HL-60/S4 treated with phorbol 12-myristate 13-acetate at 8.2 ng/mL for 4 days and 3 days (cell line): ENCODE data around the gene BEX1.
"Not testable (repeated sequence)": the region's sequence is repeated elsewhere in the genome, so short reads cannot be mapped to it uniquely, and the experiment has no call there.

Experiments used
- in situ Hi-C: fragments of 300-500 bp; cut with MboI; formaldehyde crosslinking; loops from 2 replicates; pipeline ENCODE4 v1.15.0; 2022; ENCODE audit warnings: low sequenced_read_pairs

BEX1 gene

GRCh38 chrX:103063918-103064434 is at the start of gene BEX1:
BEX1 (minus strand) TSS chrX:103064171; CDS start chrX:103063274, 897 bp downstream.
- in situ Hi-C loops: no loop called here

DNA sequence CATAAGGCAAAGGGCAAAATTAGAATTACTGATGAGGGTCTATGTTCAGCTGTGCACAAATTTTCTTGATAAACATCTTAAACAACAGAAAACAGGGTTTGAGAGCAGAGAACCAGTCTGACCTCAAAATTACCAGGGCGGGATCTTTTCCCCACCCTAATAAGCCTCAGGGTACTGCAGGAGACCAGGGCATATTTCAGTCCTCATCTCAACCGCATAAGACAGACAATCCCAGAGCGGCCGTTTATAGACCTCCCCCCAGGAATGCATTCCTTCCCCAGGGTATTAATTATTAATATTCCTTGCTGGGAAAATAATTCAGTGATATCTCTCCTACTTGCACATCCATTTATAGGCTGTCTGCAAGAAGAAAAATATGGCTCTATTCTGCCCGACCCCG is 45.5 kb upstream of the BEX1 start:
- in situ Hi-C loops: not testable (repeated sequence)

- in situ Hi-C loops: no loop called here
These were observed 43.9 kb upstream of the BEX1 start for GRCh38 chrX:103107836-103108235.

DNA sequence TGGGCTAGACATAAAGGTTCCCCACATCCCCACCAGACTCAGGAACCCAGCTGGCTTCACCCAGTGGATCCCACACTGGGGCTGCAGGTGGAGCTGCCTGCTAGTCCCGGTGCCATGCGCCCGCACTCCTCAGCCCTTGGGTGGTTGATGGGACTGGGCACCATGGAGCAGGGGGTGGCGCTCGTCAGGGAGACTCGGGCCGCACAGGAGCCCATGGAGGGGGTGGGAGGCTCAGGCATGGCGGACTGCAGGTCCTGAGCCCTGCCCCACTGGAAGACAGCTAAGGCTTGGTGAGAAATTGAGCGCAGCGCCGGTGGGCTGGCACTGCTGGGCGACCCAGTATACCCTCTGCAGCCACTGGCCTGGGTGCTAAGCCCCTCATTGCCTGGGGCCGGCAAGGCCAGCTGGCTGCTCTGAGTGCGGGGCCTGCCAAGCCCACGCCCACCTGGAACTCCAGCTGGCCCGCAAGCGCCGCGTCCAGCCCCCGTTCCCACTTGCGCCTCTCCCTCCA is 43.3 kb upstream of the BEX1 start:
- in situ Hi-C loops: not testable (repeated sequence)

DNA sequence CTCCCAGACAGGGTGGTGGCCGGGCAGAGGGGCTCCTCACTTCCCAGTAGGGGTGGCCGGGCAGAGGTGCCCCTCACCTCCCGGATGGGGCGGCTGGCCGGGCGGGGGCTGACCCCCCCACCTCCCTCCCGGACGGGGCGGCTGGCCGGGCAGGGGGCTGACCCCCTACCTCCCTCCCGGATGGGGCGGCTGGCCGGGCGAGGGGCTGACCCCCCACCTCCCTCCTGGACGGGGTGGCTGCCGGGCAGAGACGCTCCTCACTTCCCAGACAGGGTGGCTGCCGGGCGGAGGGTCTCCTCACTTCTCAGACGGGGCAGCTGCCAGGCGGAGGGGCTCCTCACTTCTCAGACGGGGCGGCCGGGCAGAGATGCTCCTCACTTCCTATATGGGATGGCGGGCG is 40.4 kb upstream of the BEX1 start:
- in situ Hi-C loops: not testable (repeated sequence)

DNA sequence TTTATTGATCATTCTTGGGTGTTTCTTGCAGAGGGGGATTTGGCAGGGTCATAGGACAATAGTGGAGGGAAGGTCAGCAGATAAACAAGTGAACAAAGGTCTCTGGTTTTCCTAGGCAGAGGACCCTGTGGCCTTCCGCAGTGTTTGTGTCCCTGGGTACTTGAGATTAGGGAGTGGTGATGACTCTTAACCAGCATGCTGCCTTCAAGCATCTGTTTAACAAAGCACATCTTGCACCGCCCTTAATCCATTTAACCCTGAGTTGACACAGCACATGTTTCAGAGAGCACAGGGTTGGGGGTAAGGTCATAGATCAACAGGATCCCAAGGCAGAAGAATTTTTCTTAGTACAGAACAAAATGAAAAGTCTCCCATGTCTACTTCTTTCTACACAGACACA is 39.9 kb upstream of the BEX1 start:
- in situ Hi-C loops: not testable (repeated sequence)

DNA sequence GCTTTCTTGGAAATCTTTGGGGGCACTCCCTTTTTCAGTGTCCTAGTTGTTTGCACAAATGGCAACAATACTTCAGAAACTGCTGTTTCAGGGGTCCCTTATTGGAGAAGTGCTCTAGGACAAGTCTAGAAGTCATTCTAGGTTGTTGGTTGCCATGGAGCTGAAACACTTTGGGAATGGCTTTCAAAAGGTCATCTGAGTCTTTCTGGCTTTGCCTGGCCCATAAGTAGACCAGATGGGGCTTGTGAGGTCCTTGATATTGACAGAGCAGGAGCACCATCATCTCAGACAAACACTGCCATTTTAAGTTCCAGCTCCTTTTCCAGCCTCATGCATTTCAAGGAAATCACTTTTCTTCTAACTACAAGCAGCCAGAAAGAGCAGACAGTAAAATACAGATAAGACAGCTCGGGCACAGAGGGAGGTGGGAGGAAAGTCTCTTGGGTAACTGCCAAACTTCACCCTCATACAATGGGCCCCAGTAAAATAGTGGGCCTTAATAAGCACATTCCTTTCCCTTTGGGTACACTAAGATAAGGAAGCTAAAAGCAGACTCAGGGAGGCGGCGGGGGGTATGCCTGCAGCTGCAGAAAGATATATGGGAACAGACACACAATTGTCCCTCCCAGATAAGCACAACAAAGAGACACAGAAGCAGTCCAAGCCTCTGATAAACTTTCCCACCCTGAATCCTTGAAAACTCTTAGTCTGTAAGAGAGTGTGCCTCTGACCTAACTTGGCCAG is 37.5 kb upstream of the BEX1 start:
- in situ Hi-C loops: no loop called here

DNA sequence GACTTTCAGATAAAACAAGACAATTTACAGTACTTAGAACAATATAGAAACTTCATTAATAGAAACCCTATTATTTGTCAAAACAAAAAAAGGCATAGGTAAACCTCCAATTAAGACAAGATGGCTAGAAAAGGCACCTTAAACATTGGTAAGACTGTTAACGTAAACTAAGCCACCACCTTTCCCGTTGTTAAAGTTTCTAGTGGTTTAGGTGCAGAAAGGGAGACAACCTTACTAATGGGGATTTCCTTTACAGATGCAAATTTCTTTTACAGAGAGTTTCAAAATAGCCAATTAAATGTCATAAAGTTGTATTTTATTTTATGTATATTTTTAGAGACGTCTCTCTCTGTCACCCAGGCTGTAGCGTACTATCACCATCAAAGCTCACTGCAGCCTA is 36.5 kb upstream of the BEX1 start:
- in situ Hi-C loops: no loop called here

DNA sequence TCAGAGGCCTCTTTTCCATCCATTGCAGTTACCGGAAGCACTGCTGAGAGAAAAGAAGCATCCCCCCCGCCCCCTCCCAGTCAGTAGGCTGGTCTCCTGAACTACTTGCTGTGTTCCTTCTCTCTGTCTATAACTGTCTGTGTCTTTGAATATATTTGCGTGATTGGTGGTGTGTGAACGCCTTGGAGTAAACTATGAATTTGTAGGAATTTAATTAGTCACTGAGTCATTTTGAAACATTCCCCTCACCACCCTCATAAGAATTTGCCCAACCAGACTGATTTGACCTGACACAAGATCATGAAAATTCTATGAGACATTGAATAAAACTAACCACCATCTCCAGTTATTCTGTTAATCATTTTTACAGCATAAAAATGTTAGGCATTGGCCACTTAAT is 35.7 kb upstream of the BEX1 start:
- in situ Hi-C loops: no loop called here

DNA sequence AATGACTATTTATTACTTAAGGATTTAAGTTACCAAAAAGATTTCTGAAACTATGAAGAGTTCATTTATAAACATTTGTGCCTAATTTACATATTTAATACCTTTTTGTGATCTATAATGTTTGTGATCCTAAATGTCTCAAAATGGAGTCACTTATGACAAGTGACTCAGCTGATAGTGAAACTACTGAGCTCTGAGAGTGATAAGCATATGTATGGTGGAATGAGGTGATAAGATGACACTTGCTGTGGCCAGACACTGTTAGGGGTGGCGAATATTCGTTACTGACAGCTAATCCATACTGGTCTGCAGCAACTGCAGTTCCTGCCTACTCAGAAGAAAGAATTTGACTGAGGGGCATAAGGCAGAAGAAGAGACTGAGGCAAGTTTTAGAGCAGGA is 34.5 kb upstream of the BEX1 start:
- in situ Hi-C loops: no loop called here

GRCh38 chrX:103092942-103093341 is 29.0 kb upstream of the BEX1 start, which contains the start of gene NXF3:
NXF3 (minus strand) TSS chrX:103093143; CDS start chrX:103093023, 120 bp downstream.
- in situ Hi-C loops: no loop called here

DNA sequence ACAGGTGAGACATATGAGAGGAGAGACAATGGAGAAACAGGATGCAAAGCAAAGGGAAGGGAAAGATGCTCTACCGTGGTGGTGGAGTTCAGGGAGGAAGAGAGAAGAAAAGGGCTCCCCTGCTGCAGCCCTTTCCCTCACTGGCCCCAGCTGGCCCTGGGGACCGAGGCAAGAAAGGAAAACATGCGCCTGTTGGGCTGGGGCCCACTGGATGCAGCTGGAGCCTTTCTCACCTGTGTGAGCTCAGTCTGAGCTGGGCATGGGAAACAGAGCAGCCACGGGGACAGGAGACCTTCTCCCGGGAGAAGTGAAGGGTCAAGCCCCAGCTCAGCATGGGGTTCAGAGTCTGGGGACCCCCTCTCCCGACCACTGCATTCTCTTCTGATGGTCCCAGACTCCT is 17.1 kb upstream of the BEX1 start:
- in situ Hi-C loops: no loop called here

DNA sequence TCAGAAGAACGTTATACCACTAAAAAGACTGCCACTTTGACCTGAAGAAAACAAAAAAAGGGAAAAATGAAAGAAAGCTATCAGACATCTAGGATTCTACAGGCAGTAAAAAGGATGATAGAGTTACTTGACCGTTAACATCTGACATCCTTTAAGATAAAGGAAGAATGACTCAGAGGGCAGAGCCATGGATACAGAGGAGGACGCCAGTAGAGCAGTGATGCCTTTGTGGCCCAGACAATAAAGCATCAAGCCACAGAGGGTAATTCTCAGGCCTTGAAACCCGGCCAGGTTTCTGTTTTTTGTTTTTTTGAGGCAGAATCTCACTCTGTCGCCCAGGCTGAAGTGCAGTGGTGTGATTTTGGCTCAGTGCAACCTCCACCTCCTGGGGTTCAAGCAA is 9.5 kb upstream of the BEX1 start:
- in situ Hi-C loops: no loop called here

DNA sequence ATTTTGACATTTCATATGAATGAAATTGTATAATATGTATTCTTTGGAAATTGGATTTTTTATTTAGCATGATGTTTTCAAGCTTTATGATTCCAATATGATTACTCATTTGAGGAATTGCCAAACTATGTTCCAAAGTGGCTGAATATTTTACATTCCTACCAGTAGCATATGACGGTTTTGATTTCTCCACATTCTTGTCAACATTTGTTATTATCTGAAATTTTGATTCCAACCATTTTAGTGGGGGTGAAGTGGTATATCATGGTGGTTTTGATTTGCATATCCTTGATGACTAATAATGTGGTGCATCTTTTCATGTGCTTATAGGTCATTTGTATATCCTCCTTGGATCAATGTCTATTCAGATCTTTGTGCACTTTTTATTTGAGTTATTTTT is 2.6 kb upstream of the BEX1 start:
- in situ Hi-C loops: no loop called here

GRCh38 chrX:103063191-103063845 is 653 bp downstream of the BEX1 start:
- in situ Hi-C loops: no loop called here

DNA sequence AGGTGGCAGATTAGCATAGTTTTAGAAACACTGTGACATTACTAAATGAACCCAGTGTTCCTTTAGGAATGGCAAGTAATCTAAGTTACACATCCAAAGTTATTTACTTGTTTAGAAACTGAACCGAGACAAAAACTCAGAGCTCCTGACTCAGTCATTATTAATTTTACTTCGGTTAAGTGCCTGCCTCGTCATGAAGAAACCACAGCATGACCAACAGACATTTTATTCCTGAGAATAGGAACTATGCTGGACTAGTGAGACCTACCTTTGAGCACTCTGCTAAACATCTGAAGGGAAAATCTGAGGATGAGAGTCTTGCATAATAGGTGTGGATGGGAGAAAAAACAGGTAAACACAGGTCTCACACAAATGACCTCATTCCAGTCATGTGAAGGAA is 2.5 kb downstream of the BEX1 start:
- in situ Hi-C loops: no loop called here

DNA sequence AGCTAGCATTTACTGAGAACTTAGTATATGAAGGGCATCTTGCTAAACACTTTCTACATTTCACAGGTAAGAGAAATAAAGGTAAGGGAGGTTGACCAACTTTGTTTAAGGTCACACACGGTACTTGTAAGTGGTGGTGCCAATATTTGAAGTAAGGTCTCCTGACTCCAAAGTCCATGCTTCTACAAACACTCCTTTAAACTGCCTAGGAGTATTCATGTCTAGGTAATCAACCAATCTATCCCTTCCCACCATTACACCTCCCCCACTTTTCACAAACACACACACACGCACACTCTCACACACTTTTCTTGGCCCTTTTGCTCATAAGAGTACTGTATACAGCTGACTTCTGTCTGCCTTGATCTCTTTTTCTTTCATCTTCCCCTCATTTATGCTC is 7.1 kb downstream of the BEX1 start:
- in situ Hi-C loops: no loop called here

DNA sequence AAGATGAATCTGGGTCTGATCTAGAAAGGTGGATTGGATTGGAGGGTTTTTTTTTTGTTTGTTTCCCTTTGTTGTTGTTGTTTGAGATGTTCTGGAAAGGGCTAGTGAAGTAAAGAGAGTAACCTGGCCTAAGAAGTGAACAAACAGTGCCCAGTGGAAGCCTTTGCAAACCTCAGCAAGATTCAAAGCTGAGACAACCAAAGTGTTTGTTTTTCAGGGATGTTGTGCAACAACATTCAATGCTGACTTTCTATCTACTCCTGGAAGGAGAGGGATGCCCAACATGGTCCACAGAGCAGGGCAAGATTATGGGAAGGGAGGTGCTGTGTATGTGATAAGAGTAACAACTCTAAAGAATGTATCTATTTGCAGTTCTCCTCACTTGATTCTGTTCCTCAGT is 11.3 kb downstream of the BEX1 start:
- in situ Hi-C loops: no loop called here

GRCh38 chrX:103051260-103051789 is 12.6 kb downstream of the BEX1 start:
- in situ Hi-C loops: no loop called here

- in situ Hi-C loops: not testable (repeated sequence)
These were observed 30.6 kb downstream of the BEX1 start for GRCh38 chrX:103033371-103033770.

- in situ Hi-C loops: no loop called here
These were observed 46.4 kb downstream of the BEX1 start for GRCh38 chrX:103017542-103017941.

GRCh38 chrX:103012945-103013344 is 51.0 kb downstream of the BEX1 start:
- in situ Hi-C loops: no loop called here
